Activated gamma-delta T cell treated with anti-CD3 and anti-CD28 coated beads, Interleukin-2, amount 50 U/mL, for 16 hours (primary cell): ENCODE results near the gene COL9A3.

Experiments used
- DNase-seq: peaks from one replicate; pipeline ENCODE4 v3.0.0-alpha.2; 2020; ENCODE audit warnings: low read depth

Gene COL9A3

DNA sequence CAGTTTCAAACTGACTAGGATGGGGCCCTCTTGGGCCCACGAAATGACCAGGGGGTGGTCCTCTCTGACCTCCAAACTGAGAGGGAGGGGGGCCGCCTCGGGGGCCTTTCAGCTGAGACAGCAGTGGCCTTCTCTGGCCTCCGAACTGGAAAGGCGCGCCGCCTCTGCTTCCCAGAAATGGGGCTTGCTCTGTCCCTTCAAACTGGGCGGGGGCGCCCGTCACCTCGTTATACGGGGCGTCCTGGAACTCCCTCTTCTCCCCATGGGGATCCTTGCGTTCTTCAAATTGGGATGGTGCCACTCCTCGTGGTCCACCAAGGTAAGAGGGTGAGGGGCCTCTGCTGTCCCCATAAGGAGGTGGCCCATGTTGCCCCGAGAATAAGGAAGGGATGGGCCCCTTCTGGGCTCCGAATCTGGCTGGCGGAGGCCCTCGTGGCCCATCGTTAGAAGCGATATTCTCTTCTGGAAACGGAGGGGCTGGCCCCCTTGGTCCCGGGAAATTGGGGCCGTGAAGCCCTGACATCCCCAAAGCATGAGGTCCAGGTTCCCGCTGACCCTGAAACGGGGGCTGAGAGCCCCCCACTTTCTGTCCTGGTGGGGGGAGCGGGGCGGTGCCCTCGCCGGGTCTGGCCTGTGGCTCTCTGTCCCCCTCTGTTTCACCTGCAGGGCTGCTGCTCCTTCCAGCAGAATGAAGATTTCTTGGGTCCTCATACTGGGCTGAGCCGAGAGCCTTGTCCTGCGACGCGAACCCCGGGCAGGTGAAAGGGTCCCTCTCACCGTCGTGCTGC is 63.5 kb downstream of the COL9A3 start:
- no peak for DNase-seq

DNA sequence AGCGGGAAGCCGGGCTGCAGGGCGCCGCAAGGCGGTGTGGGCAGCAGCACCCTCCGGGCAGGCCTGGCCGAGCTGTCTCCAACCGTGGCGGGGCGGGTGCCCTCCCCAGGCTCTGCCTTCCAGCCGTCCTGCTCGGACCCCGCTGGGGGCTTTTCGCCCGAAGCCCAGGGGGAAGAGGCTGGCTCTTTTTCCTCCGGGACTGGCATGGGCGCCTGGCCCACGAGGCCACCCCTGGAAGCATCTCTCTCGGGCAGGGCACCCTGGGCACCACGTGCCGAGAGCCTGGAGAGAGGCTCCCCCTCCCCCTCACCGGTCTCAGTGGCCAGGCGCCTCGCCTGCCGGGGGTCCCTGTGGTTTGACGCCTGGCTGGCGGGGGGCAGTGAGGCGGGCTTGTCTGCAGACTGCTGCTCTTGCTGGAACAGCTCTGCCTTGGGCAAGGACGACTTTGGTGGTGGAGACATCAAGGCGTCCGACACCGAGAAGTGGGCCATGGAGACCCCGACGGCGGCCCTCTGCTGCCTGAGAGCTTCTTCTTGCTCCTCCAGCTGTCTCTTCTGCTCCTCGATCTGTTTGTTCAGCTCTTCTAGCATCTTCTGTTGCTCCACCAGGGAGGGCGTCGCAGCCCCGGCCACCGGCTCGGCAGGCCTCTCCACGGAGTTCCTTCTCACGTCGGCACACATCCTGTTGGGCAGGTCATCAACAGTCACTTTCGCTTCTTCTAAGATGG is 64.2 kb downstream of the COL9A3 start:
- DNase-seq, result no peak

DNA sequence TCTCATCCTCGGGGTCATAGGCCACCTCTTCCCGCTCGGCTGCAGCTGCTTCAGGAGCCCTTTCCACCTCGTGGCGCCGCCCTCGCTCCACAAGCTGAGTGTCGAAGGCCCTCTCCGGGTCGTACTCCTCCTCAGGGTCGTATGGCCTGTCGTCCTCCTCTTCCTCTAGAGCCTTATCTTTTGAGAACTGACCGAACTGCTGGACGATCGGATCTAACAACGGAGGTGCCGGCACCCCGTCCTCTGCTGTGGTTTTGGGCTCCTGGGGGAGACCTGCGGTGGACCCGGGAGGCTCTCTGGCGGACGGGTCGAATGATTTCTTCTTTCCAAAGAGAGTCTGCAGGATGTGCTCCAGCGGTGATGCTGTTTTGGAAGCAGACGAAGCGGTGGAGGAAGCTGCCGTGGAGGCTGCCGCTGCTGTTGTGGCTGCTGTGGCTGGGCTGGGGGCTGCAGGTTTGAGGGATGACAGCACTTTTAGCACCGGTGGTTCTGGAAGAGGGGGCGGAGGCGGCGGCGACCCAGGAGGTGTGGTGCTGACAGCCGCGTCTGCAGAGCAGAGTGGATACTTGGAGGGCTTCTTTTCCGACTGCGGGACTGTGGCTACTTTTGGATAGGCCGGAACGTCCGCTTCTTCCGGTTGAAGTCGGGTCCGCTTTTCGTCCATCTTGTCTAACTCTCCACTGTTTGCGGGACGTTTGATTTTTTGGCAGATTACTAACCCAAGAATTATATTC is 65.0 kb downstream of the COL9A3 start:
- DNase-seq, result no peak

DNA sequence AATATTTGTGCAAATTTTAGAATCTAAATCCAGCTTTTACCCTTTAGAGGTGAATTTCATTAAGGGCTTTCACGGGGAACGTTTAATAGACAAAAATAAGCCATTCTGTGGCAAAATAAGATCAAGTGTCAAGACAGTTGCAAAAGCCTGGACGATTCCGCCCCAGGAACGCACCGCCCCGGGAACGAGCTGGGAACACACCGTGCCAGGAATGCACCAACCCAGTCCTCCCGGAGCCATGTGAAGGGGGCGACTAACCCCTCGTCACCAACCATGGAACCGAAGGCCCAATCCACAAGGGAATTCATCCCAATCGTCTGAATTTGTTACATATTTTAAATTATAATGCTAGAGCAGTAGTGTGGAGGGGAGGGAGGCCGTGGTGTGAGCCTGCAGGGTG is 65.6 kb downstream of the COL9A3 start:
- DNase-seq, result no peak

DNA sequence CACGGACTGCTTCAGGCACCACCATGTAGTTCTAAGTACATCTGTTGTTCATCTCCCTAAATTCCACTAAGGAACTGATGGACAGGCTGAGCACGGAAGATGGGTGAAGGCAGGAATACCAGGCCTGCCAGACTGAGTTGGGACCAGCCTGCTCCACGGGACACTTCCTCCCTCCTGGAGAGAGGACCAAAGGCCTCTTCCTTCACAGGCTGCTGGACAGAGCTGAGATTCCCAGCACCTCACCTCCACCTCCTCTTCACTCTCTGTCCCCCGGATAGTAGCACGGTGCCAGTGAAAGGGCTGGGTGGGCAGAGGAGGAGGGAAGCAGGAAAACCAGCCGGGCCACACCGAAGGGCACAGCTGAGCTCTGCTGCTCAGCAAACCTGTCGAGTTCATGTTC is 67.7 kb downstream of the COL9A3 start:
- no peak for DNase-seq

DNA sequence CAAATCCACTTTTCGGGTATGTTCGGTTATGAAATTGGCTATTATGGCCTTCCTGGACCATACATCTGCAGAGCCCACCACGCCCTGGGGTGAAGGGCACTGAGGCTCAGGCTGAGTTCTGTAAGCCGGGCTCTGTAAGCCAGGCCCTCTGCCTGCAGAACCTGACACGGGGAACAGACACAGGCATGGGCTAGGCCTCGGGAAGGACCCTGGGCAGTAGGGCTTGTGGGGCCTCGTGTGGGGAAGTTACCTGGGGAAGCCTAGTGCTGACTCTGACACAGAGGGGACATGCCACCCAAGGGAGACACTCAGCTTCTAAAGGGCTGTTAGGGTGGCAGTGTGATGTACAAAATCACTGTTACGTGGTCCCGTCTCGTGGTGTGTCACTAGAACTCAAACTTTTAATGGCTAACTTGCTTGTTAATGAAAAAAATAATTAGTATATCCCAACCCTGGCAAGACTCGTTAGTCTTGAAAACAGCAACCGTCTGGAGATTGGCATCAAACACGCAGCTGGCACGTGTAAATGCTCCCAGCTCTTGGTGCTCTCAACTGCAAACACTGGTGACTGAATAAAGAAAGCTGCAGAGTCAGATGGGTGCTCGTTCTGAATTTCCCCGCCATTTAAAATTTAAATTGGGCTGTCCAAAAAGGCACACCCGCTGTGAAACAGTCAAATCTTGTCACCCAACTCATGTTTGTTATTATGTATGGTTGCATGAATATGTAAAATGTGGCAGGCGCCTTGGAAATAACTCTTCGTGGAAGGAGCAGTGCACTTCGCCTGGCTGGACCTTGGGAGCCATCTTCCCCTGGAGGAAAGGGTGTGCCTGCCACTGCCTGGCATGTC is 68.4 kb downstream of the COL9A3 start:
- no peak for DNase-seq

- DNase-seq, result no peak
Measured at GRCh38 chr20:62885896-62886708, 69.3 kb downstream of the COL9A3 start.

DNA sequence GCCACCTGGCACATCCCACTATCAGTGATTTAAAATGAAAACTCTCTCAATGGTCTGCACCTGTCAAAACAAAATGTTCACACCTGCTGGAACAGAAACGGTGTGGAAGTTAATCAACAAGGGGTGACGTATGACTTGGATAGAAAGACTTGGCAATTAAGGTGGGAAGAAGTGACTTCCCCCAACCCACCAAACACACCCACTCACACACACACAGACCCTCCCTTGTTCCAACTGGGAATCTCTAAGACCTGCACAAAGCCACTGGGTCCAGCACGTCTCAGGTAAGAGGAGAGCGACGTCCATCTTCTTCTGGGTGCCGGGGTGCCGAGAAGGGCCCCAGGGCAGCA is 69.8 kb downstream of the COL9A3 start:
- DNase-seq, result no peak

GRCh38 chr20:62887152-62887859 is 70.5 kb downstream of the COL9A3 start:
- DNase-seq, result no peak

DNA sequence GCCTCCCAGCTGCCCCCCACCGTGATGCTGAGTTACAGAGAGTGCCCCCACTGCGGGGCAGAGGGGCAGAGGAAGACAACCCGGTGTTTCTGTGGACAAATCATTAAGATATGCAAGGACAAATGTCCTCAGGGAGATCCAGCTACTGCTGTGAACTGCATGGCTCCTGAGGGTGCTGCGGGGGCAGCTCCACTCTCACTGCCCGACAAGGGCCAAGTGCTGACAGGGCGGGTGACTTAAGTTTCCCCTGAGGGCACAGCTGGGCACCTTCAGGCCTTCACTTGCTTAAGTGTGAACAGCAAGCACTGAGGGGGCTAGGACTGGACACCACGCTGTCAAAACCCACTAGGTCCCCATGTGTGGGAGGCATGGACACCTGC is 71.0 kb downstream of the COL9A3 start:
- no peak for DNase-seq

GRCh38 chr20:62888406-62888805 is 71.6 kb downstream of the COL9A3 start:
- no peak for DNase-seq

DNA sequence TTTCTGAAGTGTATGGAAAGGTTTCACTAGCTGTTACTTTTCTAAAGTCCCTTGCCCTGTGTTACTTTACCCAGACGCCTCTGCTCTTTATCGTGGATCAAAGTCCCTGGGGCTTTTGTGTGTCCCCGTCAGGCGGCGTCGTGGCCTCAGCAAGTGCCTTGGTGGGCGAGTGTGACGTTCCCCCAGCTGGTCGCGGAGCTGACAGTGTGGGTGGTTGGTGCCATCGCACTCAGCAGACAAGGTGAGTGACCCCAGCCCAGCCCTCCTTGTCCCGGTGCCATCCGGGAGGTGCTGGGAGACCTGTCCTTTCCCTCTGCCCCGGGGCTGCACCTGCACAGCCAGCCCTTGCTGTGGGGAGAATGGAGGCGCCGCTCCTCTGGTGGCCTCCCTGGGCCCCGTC is 72.1 kb downstream of the COL9A3 start:
- DNase-seq, result no peak

- DNase-seq, result no peak
Measured at GRCh38 chr20:62889411-62889810, 72.6 kb downstream of the COL9A3 start.

GRCh38 chr20:62889871-62890270 is 73.0 kb downstream of the COL9A3 start:
- no peak for DNase-seq

GRCh38 chr20:62890444-62890843 is 73.6 kb downstream of the COL9A3 start:
- no peak for DNase-seq
